ENCODE data around the gene DDX10. TPM values are rescaled to one million over a fixed set of nuclear protein-coding genes. Genes with fewer than 3 reads are reported as not detected.

Gene DDX10
- polyA plus RNA-seq, 1 of the 3 experiments (the other 2 are of a cell fraction): 35.8 TPM

DNA sequence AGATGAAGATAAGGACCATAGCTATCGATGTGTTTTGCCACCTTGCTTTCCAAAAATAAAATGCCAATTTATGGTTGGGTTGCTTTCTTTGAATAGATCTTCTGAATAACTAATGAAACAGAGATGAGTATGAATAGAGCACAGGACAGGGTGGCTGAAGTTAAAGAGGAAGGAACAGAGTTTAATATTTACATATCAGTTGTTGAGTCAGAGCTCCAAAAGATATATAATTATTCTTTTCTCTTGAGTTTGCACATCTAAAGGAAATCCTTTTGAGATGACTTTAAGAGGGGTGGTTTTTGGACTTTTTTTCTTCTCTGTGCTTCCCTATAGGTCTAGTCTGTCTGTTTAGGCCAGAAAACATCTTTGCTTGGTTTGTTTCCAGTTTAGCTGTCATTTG, 115.2 kb downstream of the DDX10 start:
- Histone ChIP-seq H3K4me1 (ENCODE audit: control insufficient read depth in 1 of 2, insufficient read depth in 2 of 2, low read depth in 1 of 2, low read length in 1 of 2) (peaks cover 0 to 13% of the 10 kb centered on the region in 2 experiments; a peak in 1 of 4 replicates), H3K9me2 (no peaks in the 10 kb centered on the region), H3K4me2 (no peak overlapping the region), H3K9ac (no peak overlapping the region), H2AFZ (ENCODE audit: low read depth) (no peak overlapping the region), H3K79me2 (ENCODE audit: insufficient read depth) (peaks cover 10% of the 10 kb centered on the region; the same call in 1 of the 2 replicates), H3F3A (replicated peaks; ENCODE audit: insufficient read depth) (peaks cover 8% of the 10 kb centered on the region), H3K36me3 (replicated peaks in 1 of 2; ENCODE audit: control insufficient read depth in 1 of 2, insufficient read depth in 2 of 2, low read length in 1 of 2) (peaks cover 0 to 12% of the 10 kb centered on the region in 2 experiments), H3K27me3 (ENCODE audit: insufficient read depth) (no peaks in the 10 kb centered on the region), H4K20me1 (ENCODE audit: insufficient read depth) (no peaks in the 10 kb centered on the region), H3K4me3 (ENCODE audit: low read depth in 2 of 2, low read length in 1 of 2) (no peak overlapping the region), H3K27ac (ENCODE audit: low read depth in 2 of 2, low read length in 1 of 2) (no peak overlapping the region), H3K9me3 (no peaks in the 10 kb centered on the region)
- ChIA-PET POLR2A (no interaction called here), CTCF (no interaction called here)
- 97% methylated on average over 1 of the region's 1 CpG for WGBS (ENCODE audit: low lambda C conversion rate)
- no peak for DNase-seq
- TF ChIP-seq RAD21 (IDR thresholded peaks at IDR 0.05; ENCODE audit: low read length) (no peak), GATA2 (CRISPR knock-in tag; IDR thresholded peaks at IDR 0.05) (no peak), RFX5 (IDR thresholded peaks at IDR 0.05; ENCODE audit: low read length) (no peak), EZH2phosphoT487 (IDR thresholded peaks at IDR 0.05; ENCODE audit: borderline replicate concordance, low read depth) (no peak), YY1 (IDR thresholded peaks at IDR 0.05; ENCODE audit: low read depth) (no peak), FOXM1 (IDR thresholded peaks at IDR 0.05; ENCODE audit: low read depth) (no peak), FOXJ3 (CRISPR knock-in tag; IDR thresholded peaks at IDR 0.05) (no peak), MEF2A (IDR thresholded peaks at IDR 0.05; ENCODE audit: borderline replicate concordance, low read depth) (no peak)
- TF ChIP-seq, protein P1, sequence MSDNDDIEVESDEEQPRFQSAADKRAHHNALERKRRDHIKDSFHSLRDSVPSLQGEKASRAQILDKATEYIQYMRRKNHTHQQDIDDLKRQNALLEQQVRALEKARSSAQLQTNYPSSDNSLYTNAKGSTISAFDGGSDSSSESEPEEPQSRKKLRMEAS (IDR thresholded peaks at IDR 0.05; ENCODE audit: low read depth): no peak
- TF ChIP-seq, protein P2, sequence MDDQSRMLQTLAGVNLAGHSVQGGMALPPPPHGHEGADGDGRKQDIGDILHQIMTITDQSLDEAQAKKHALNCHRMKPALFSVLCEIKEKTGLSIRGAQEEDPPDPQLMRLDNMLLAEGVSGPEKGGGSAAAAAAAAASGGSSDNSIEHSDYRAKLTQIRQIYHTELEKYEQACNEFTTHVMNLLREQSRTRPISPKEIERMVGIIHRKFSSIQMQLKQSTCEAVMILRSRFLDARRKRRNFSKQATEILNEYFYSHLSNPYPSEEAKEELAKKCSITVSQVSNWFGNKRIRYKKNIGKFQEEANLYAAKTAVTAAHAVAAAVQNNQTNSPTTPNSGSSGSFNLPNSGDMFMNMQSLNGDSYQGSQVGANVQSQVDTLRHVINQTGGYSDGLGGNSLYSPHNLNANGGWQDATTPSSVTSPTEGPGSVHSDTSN (IDR thresholded peaks at IDR 0.05): no peak
- TF ChIP-seq, protein P3, sequence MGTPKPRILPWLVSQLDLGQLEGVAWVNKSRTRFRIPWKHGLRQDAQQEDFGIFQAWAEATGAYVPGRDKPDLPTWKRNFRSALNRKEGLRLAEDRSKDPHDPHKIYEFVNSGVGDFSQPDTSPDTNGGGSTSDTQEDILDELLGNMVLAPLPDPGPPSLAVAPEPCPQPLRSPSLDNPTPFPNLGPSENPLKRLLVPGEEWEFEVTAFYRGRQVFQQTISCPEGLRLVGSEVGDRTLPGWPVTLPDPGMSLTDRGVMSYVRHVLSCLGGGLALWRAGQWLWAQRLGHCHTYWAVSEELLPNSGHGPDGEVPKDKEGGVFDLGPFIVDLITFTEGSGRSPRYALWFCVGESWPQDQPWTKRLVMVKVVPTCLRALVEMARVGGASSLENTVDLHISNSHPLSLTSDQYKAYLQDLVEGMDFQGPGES (IDR thresholded peaks at IDR 0.05; ENCODE audit: low read depth, low read length): no peak

DNA sequence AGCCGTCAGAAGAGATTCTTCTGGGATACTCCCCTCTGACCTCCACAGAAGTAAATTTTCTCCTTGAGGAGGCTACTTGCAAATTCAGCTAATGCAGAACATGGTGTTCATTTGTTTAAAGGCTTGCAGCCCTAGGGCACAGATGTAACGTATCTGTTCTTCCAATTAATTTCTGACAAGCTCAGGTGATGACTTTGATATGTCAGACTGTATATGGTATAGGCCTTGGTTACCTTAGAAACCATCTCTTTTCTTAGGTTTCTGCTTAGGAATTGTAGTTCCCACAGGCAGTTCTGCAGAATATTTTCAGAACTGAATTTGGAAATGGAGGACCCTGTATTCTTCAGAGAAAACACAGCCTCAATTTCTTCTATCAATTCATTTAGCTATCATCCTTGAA, 117.1 kb downstream of the DDX10 start:
- no peak overlapping the region for H3K9ac ChIP-seq
- ChIA-PET POLR2A (no interaction called here), CTCF (interaction anchor here (1.0 kb wide), 2 partner anchors 47 to 84 kb away, joined by 3 to 5 read pairs; no protein-coding TSS in a partner anchor)
- no peaks in the 10 kb centered on the region for H3K9me2 ChIP-seq
- peaks cover 8% of the 10 kb centered on the region for H3F3A ChIP-seq (replicated peaks; ENCODE audit: insufficient read depth)
- no peak for DNase-seq
- no peak overlapping the region for H3K4me2 ChIP-seq
- H3K4me1 ChIP-seq (ENCODE audit: control insufficient read depth in 1 of 2, insufficient read depth in 2 of 2, low read depth in 1 of 2, low read length in 1 of 2): peaks cover 0 to 15% of the 10 kb centered on the region in 2 experiments; a peak in 1 of 4 replicates
- H3K27ac ChIP-seq (ENCODE audit: low read depth in 2 of 2, low read length in 1 of 2): no peak overlapping the region
- 95% methylated on average over 2 of the region's 2 CpGs for WGBS (ENCODE audit: low lambda C conversion rate)
- peaks cover 25% of the 10 kb centered on the region; the same call in 1 of the 2 replicates for H3K79me2 ChIP-seq (ENCODE audit: insufficient read depth)
- no peaks in the 10 kb centered on the region for H3K27me3 ChIP-seq (ENCODE audit: insufficient read depth)
- no peak overlapping the region for H3K4me3 ChIP-seq (ENCODE audit: low read depth in 2 of 2, low read length in 1 of 2)
- peaks cover 0 to 11% of the 10 kb centered on the region in 2 experiments for H3K36me3 ChIP-seq (replicated peaks in 1 of 2; ENCODE audit: control insufficient read depth in 1 of 2, insufficient read depth in 2 of 2, low read length in 1 of 2)
- no peaks in the 10 kb centered on the region for H4K20me1 ChIP-seq (ENCODE audit: insufficient read depth)
- H2AFZ ChIP-seq (ENCODE audit: low read depth): no peak overlapping the region
- H3K9me3 ChIP-seq: no peaks in the 10 kb centered on the region
- TF ChIP-seq, protein P3 (IDR thresholded peaks at IDR 0.05; ENCODE audit: low read depth, low read length): no peak
- no peak for TF ChIP-seq FOSL2 (IDR thresholded peaks at IDR 0.05; ENCODE audit: borderline replicate concordance, low read depth)
- no peak for TF ChIP-seq NFIC (IDR thresholded peaks at IDR 0.05; ENCODE audit: borderline replicate concordance)
- TF ChIP-seq MEF2A (IDR thresholded peaks at IDR 0.05; ENCODE audit: borderline replicate concordance, low read depth): no peak
- no peak for TF ChIP-seq GABPA (IDR thresholded peaks at IDR 0.05; ENCODE audit: low read depth)
- TF ChIP-seq RXRA (IDR thresholded peaks at IDR 0.05; ENCODE audit: borderline replicate concordance, low read depth): no peak
- TF ChIP-seq RFX5 (IDR thresholded peaks at IDR 0.05; ENCODE audit: low read length): no peak
- no peak for TF ChIP-seq TEAD4 (IDR thresholded peaks at IDR 0.05; ENCODE audit: borderline replicate concordance, insufficient read depth)
- TF ChIP-seq, protein P4, sequence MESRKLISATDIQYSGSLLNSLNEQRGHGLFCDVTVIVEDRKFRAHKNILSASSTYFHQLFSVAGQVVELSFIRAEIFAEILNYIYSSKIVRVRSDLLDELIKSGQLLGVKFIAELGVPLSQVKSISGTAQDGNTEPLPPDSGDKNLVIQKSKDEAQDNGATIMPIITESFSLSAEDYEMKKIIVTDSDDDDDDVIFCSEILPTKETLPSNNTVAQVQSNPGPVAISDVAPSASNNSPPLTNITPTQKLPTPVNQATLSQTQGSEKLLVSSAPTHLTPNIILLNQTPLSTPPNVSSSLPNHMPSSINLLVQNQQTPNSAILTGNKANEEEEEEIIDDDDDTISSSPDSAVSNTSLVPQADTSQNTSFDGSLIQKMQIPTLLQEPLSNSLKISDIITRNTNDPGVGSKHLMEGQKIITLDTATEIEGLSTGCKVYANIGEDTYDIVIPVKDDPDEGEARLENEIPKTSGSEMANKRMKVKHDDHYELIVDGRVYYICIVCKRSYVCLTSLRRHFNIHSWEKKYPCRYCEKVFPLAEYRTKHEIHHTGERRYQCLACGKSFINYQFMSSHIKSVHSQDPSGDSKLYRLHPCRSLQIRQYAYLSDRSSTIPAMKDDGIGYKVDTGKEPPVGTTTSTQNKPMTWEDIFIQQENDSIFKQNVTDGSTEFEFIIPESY (IDR thresholded peaks at IDR 0.05; ENCODE audit: borderline replicate concordance, low read depth): no peak
- TF ChIP-seq RCOR1 (IDR thresholded peaks at IDR 0.05; ENCODE audit: low read length): no peak
- no peak for TF ChIP-seq NRF1 (IDR thresholded peaks at IDR 0.05; ENCODE audit: low read depth, low read length)

All from SK-N-SH (cell line).